ENCODE measurements around the gene PON1.

DNA sequence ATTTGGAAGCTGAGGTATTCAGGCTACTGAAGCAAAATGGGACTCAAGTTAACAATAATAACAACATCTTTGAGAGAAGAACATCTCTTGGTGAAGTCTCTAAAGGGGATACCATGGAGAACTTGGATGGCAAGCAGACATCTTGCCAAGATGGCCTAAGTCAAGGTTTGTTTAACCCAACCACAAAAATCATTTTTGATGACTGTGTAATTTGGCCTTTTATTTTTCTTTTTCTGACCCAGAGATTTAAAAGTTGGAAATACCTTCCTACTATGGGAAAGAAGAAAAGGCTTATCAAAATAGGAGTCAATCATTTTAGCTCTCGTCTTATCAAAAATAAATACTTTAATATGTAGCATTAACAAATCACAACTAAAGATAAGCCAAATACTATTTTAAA is 72.4 kb downstream of the PON1 start:
- TF ChIP-seq EZH2 (IDR thresholded peaks at IDR 0.05; ENCODE audit: low read depth, unreplicated experiment) (no peak), POLR2AphosphoS5 (IDR thresholded peaks at IDR 0.05; ENCODE audit: low read depth) (no peak)
- TF ChIP-seq, protein P1, sequence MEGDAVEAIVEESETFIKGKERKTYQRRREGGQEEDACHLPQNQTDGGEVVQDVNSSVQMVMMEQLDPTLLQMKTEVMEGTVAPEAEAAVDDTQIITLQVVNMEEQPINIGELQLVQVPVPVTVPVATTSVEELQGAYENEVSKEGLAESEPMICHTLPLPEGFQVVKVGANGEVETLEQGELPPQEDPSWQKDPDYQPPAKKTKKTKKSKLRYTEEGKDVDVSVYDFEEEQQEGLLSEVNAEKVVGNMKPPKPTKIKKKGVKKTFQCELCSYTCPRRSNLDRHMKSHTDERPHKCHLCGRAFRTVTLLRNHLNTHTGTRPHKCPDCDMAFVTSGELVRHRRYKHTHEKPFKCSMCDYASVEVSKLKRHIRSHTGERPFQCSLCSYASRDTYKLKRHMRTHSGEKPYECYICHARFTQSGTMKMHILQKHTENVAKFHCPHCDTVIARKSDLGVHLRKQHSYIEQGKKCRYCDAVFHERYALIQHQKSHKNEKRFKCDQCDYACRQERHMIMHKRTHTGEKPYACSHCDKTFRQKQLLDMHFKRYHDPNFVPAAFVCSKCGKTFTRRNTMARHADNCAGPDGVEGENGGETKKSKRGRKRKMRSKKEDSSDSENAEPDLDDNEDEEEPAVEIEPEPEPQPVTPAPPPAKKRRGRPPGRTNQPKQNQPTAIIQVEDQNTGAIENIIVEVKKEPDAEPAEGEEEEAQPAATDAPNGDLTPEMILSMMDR (conservative IDR thresholded peaks at IDR 0.05; ENCODE audit: low read depth in 2 of 2), result no peak
- TF ChIP-seq, protein P2, sequence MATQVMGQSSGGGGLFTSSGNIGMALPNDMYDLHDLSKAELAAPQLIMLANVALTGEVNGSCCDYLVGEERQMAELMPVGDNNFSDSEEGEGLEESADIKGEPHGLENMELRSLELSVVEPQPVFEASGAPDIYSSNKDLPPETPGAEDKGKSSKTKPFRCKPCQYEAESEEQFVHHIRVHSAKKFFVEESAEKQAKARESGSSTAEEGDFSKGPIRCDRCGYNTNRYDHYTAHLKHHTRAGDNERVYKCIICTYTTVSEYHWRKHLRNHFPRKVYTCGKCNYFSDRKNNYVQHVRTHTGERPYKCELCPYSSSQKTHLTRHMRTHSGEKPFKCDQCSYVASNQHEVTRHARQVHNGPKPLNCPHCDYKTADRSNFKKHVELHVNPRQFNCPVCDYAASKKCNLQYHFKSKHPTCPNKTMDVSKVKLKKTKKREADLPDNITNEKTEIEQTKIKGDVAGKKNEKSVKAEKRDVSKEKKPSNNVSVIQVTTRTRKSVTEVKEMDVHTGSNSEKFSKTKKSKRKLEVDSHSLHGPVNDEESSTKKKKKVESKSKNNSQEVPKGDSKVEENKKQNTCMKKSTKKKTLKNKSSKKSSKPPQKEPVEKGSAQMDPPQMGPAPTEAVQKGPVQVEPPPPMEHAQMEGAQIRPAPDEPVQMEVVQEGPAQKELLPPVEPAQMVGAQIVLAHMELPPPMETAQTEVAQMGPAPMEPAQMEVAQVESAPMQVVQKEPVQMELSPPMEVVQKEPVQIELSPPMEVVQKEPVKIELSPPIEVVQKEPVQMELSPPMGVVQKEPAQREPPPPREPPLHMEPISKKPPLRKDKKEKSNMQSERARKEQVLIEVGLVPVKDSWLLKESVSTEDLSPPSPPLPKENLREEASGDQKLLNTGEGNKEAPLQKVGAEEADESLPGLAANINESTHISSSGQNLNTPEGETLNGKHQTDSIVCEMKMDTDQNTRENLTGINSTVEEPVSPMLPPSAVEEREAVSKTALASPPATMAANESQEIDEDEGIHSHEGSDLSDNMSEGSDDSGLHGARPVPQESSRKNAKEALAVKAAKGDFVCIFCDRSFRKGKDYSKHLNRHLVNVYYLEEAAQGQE (IDR thresholded peaks at IDR 0.05; ENCODE audit: unreplicated experiment), result no peak
